NK-92 treated with Interleukin-12 subunit alpha and Interleukin-12 subunit beta, amount 100 ng/mL, for 24 hours (cell line): Measurements from ENCODE around the gene CBARP.

Experiments used
- DNase-seq: peaks from one replicate; lab custom pipeline; 2025; lab: John Stamatoyannopoulos, UW

CBARP gene

DNA sequence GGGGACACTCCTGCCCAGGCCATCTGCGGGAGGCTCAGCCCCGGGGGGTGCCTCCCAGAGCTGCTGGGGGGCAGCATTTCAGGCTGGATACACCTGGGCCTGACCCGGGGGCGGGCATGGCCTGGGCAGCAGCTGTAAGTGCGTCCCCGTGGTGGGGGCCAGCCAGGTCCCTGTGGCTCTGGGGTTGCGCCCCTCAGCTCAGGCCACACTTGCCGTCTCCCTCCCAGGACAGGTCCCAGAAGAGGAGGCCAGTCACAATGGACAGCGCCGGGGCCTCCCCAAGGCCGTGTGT is 11.6 kb downstream of the CBARP start:
- no peak for DNase-seq

DNA sequence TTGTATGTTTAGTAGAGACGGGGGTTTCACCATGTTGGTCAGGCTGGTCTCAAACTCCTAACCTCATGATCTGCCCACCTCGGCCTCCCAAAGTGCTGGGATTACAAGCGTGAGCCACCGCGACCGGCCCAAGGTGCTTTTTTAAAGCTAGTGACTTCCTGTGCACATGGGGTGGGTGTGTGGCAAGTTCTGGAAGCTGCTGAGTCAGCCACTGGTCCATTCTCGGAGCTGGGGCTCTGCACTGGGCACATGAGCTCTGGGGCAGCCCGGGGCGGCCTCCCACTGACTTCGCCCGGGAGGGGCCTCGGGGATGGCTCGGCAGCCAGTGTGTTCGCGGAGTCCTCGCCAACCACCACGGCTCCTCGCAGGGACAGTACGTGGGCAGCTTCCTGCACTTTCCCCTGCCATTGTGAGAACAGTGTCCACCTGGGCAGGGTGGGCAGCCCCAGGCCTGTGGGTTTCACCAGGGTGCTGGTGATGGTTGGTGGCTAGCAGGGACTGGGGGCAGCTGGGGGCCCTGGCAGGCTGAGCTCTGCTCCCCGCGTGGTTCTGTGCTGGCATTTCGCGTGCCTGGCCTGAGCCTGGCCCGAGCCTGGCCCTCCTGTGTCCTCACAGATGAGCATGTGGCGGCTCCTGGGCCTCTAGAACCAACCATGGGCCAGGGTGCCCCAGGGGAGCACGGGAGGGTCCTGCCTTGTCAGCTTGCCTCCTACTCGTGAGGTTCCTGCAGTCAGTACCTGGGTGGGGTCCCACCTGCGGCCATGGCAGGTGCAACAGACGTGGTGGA is 12.2 kb downstream of the CBARP start:
- no peak for DNase-seq

DNA sequence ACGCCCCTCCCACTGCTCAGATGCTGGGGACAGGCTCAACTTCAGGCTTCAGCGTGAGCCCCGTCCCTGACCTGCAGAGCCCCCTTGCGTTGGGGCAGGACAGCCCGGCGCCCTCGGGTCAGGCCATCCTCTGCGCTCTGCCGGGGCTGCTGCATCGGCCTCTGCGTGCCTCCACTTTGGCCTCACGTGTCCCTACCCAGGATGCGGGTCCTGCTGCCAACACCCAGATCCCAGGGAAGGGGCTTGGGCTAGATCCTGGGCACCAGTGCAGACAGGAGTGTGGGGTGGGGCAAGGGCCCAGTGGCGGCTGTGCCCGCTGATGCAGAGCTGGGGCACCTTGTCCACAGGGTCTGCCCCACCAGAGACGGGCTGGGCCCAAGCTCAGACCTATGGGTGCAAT is 13.0 kb downstream of the CBARP start:
- no peak for DNase-seq

DNA sequence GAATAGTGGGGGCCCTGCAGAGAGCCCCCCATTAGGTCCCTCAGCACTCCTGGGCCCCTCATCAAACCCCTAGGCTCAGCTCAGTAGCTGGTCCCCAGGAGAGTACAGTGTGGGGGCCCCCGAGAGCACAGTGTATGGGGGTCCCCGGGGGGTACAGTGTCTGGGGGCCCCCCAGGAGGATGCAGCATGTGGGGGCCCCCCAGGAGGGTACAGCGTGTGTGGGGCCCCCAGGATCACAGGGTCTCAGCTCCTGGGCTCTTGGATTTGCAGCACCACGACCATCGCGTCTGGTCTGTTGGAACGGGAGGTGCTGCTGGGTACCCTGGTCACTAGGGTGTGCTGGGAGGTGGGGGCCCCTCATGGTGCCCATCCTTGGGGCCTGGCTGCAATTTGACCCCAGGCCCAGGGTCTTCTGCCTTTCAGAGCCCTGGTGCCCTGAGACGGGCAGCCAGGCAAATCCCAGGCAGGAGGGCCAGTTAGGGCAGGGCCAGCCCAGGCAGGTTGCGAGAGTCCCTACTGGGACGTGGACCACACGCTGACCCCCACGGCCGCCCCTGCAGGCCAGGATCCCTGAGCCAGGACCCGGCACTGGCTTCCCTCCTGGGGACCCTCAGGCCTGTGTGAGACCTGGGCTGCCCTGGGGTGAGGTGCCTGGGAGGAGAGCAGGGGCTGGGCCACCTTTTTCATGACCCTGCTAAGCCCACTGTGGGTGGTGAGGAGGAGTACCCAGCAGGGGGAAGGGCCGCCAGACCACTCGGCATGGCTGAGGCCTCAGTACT is 13.6 kb downstream of the CBARP start:
- DNase-seq, result no peak

DNA sequence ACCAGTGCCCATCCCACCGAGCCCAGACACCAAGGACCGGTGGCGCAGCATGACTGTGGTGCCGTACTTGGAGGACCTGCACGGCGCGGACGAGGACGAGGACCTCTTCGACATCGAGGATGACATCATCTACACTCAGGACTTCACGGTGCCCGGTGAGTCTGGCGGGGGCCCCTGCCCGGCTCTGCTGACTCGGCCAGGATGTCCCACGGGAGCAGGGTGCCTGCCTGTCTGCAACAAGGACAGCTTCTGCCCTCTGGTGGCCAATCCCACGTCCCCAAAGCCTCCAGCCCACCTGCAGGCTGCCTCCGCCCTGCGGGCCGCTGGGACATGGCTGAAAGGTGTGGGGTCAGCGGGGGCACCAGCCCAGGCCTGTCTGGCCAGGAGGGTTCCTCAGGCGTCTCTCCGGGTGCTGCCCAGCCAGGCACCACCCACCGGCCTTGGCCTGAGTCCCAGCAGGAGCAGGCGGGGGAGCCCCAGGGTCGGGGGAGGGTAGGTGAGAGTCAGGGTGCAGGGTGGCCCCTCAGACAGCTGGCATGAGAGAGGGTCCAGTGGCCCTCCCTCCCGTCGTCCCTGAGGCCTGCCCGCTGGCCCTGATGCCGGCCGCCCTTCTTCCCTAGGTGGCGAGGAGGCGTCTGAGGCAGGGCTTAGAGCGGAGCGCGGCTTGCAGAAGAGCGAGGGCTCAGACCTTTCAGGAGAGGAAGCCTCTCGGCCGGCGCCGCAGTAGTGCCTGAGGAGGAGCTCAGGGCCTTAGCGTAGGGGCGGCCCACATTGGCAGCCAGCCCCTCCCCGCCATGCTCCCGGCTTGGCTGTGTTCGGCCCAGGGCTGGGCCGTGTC is 14.6 kb downstream of the CBARP start:
- DNase-seq, result no peak

DNA sequence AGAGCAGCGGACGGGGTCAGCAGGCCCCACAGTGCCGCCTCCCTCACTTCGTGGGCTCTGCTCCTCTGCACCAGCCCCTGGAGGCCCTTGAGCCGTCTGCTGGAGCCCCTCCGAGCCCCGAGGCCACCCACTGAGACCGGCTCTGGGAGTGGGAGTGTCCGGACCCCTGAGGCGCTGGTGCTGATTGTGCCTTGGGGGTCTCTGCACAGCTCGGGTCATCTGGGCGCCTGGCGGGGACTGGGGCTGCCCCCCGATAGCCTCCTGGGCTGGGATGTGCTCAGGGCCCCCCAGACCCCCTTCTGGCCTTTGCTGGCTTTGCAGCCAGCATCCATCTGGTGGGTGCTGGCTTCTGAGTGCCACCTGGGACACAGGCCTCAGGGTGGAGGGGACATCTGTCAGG is 15.4 kb downstream of the CBARP start:
- DNase-seq, result no peak

DNA sequence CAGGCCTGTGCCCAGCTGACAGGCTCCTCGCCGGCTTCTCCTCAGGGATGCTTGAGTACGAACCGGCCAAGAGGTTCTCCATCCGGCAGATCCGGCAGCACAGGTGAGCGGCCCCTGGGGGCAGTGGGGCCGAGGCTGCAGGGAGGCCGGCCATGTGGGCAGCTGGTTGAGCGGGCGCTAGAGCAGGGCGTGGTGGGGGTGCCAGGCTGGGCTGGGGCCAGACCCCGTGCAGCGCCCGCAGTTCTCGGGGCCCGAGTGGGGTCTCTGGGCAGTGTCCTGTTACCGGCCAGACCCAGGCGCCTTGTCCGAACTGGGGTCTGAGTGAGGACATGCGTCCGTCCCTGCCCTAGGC is 15.9 kb downstream of the CBARP start:
- DNase-seq, result no peak

DNA sequence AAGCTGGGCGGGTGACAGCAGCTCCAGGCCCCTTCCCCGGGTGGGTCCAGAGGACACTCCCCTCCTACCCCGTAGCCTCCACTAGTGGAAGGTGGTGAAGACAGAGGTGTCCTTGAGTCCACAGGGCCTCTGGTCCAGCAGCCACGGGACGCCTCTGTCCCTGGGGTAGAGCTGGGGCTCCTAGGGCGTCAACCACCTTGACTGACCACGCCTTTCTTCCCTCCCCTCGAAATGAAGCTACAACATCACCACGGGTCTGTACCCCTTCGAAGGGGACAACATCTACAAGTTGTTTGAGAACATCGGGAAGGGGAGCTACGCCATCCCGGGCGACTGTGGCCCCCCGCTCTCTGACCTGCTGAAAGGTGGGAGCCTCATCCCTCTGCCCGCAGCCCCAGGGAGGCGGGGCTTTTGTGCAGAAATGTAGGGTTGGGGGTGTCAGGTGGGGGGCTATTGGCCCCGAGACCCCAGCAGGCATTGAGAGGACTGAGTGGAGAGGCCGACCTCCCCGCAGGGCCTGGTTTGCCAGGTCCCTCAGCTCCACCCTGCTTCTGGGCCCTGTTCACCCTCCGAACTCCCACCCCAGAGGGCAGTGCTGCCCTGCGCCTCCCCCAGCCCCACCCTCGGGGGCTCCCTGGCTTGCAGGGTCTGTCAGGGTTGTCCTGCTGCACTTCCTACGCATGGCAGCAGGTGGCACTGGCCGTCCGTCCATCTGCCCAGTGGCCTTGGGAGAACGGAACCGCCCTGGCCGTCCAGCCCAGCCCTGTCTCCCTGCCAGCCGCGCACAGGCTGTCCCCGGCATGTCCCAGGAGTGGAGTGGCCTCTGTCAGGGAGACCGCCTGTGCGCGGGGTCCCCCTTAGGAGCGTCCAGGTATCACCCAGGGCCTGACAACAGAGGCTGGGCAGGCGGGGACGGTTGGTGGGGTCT is 16.6 kb downstream of the CBARP start:
- no peak for DNase-seq

DNA sequence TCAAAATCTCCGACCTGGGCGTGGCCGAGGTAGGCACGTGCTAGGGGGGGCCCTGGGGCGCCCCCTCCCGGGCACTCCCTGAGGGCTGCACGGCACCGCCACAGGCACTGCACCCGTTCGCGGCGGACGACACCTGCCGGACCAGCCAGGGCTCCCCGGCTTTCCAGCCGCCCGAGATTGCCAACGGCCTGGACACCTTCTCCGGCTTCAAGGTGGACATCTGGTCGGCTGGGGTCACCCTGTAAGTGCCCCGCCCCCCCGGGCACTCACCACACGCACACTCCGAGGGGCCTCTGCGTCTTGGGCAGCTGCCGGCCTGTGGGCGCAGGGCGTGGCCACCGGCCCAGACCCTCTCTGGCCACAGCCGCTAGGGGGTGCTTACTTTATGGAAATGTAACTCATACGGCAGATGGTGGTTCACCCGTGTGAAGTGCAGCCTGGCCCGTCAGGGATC is 17.3 kb downstream of the CBARP start:
- no peak for DNase-seq

DNA sequence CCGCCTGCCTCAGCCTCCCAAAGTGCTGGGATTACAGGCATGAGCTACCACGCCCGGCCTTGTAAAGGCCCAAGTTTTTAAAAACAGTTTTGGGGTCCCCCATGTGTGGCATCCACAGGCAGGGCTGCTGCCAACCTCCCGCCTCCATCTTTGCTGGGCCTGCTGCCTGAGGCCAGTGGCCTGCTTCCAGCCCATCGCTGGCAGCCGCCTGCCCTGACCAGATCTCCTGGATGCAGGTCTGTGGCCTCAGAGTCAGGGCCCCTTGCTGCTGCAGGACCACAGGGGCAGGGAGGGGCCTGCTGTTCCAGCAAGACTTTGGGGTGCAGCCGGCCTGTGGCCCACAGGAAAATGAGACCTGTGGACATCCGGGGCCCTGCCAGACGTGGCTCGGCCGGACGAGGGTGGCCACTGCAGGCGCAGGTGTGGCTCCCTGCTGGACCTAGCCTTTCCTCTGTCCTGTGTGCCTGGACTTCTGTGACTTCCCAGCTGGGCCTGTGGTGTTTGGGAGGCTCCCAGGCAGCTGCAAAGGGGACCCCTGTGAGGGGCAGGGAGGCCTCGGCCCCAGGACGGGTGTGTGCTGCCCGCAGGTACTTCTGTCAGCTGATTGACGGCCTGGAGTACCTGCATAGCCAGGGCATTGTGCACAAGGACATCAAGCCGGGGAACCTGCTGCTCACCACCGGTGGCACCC is 17.9 kb downstream of the CBARP start:
- DNase-seq, result no peak

DNA sequence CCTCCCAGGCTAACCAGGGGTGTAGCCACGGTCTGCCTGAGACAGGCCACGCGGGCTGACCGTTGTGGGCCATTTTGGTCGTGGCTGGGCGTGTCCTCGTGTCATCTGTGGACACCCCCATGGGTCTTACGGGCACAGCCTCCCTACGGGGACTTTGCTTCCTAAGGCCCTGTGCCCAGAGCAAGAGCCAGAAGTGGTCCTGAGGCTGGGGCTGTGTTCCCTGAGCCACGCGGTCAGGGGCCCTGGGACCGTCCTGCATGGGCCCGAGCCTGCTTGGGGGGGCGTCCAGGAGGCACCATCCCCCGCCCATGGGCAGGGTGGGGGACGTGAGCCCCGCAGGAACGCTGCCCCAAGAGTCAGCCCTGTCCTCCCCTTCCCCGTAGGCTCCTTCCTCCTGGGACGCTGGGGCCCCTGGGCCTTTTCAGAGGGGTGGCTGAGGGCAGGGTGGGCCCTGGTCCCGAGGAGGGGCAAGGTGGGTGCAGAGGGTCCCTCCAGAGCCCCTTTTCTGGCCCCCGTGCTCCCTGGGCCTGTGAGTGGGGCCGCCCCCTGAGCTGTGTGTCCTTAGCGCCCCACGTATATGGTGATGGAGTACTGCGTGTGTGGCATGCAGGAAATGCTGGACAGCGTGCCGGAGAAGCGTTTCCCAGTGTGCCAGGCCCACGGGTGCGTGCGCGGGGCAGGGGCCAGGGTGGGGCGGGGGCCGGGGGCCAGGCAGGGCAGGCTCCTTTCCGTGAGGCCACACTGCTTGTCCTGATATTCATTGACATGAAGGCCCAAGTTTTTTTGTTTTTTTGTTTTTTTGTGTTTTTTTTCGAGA is 18.8 kb downstream of the CBARP start:
- DNase-seq, result no peak

DNA sequence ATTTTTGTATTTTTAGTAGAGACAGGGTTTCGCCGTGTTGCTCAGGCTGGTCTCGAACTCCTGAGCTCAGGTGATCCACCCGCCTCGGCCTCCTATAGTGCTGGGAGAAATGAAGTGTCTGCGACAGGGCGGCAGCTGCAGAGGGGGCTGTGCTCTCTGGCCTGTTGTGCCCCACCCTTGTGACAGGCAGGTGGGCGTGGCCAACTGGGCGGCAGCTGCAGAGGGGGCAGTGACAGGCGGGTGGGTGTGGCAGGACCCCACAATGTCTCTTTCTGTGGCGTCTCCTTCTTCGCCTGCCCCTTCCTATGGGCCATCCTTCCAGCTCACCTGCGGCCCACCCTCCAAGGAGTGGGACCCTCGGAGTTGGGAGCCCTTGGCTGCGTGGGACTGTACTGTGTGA is 20.4 kb downstream of the CBARP start:
- no peak for DNase-seq

DNA sequence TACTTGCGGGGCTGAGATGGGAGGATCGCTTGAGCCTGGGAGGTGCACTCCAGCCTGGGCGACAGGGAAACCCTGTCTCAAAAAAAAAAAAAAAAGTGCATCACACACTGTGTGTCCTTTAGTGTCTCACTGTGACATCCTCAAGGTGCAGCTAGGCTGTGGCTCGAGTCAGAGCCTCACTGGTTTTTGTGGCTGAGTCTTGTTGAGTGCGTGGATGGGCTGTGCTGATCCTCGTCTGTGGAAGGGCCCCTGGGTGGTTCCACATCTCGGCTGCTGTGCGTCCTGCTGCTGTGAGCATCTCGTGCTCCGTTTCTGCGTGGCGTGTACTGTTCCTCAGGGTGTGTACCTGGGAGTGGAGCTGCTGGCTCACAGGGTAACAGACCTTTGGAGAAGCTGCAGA is 21.0 kb downstream of the CBARP start:
- no peak for DNase-seq

DNA sequence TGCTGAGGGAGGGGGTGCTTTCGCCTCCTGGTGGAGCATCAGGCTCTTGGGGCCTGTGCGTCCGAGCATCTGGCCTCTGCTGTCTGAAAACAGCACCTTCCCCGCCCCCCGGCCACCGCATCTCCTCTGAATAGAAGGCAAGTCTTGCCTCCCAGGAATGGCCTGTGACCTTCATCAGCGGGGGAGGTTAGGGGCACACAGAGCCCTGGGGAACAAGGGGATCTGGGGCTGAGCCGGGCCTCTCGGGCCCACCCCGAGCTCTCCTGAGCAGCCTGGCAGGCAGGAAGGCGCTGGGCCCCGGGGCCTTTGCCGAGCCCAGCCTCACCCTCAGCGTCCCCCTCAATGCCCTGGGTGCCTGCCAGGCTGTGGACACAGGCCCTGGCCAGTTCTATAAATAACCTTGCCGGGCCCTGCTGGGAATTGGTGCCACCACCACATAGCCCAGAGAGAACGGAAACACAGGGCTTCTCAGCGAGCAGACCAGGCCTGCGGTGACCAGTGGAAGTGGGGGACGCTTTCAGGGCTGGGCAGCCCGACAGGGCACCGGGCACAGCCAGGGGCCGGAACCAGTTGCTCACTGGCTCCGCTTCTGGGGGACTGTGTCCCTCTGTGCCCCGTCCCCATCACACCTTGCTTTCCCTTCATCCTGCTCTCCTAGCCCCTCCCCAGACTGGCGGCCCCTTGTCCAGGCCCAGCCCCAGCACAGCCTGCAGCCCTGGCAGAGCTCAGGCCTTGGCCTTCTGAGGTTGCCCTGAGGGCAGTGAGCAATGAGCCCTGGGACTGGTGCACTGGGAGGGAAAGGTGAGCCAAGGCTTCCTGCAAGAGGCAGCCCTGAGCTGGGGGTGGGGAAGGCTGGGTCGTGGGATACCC is 22.7 kb downstream of the CBARP start:
- no peak for DNase-seq

DNA sequence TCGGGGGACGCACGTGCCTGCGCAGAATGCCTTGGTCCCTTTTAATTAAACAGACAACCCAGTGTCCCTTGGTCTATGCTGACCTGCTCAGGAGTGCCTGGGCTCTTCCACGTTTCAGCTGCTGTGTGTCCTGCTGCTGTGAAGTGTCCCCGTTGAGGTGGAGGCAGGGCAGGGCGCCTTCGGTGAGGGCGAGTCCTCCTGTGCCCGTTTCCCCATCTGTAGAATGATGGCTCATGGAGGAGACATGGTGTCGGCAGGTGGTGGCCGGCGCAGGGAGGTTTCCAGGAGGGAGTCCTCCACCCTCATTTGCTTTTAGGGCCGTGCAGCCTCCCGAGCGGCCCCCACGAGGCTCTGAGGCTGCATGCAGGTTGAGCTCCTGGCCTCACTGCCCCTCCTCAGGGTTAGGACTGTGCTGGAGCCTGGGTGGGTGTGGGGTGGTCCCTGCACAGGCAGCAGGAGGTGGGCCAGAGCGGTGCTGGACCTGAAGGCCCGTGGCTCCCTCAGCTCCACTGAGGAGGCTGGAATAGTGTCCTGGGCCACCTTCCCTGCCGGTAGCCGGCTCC is 23.4 kb downstream of the CBARP start:
- DNase-seq, result no peak

DNA sequence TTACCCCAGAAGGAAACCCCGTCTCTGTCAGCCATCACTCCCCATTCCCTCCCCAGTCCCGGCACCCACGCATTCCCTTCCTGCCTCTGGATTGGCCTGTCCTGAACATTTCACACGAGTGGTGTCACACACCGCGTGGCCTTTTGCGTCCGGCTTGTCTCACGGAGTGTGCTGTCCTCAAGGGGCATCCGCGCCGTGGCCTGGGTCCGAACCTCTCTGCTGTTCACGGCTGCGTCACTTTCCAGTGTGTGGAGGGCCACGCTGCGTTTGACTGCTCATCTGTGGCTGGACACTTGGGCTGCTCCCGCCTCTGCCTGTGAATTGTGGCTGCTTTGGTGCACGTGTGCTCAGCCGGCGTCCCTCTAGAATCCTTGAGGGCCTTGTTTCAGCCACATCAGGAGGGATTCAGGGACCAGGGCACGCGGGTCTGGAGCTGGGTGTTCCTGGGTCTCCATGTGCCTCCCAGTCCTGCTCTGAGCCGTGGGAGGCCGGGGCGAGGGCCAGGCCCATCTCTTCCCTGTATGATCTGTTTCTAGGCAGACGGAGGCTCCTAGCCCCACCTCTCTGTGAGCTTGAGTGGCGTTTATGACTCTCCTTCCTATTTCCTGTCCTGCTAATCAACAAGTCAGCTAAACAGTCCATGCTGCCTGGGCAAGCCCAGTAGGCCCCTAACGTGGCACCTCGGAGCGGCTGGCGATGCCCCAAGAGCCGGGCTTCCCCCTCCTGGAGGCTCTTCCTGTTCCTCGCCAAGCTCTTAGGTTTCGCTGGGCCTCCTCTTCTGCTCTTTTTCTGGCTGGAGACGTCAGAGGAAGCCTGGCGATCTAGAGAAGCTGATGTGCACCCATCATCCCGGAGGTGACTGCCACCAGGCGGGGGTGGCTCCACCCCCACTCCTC is 24.2 kb downstream of the CBARP start:
- no peak for DNase-seq

DNA sequence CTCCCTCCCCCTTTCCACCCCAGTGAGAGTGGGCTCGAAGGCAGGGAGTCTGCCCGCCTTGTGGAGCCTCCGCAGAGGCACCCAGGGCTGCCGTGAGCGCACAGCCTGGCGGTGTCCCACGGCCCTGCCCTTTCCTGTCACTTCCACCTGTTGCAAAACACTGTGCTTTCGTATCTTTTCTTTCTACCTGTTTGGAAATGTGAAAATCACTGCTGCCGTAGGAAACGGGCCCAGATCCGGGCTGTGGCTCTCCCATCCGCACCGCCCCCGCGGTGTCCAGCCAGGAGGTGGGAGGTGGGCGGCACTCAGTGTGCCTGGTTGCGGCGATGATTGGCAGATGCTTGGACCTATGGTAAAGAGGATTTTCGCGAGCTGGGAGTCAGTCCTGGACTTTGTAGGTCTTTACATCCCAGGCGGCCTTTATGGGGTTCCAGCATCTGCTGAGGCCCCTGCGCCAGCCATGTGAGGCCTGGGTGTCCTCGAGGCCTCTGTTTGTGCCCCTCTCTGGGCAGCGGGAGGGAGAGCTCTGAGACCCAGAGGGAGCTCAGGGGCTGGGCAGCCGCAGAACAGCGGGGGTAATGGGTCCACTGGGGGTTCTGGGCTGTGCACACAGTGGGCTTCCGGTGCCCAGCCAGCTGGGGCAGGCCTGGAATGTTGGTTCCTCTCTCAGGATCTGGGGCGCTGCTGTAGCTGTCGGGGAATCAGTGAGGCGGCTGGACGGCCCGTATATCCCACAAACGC is 26.1 kb downstream of the CBARP start:
- no peak for DNase-seq
